Natural killer cell (primary cell): Measurements from ENCODE around the gene RNF150. TPM values are rescaled to one million over a fixed set of nuclear protein-coding genes. Genes with fewer than 3 reads are reported as not detected.

Experiments used
- ATAC-seq, 3 donors: fragments of 150-1000 bp in 2 of 3; fragments of 200-7000 bp in 1 of 3; cut with Tn5 transposase; 1 replicate in 1 of 3; 2 replicates in 2 of 3; pipeline ENCODE4 v1.10.0; 2021; ENCODE audit warnings: mild to moderate bottlenecking in 2 of 3, moderate library complexity in 2 of 3
- DNase-seq, 2 donors: peaks; one replicate each; pipeline versions ENCODE4 v3.0.0 to v3.0.0-alpha.2; 2013 to 2021; ENCODE audit warnings: mixed read lengths in 1 of 2
- H3K27ac ChIP-seq: one replicate; pipeline ENCODE4 v1.5.1; 2013; ENCODE audit warnings: mild to moderate bottlenecking, low read length
- H3K27me3 ChIP-seq: one replicate; pipeline ENCODE4 v1.6.1; 2013; ENCODE audit warnings: low read length; ENCODE audit not compliant: control insufficient read depth, insufficient read depth
- H3K36me3 ChIP-seq: one replicate; pipeline ENCODE4 v1.6.1; 2013; ENCODE audit warnings: low read length; ENCODE audit not compliant: control insufficient read depth, insufficient read depth
- H3K4me1 ChIP-seq: one replicate; pipeline ENCODE4 v1.6.1; 2013; ENCODE audit warnings: low read length; ENCODE audit not compliant: control insufficient read depth, insufficient read depth
- H3K4me3 ChIP-seq: one replicate; pipeline ENCODE4 v1.5.1; 2013; ENCODE audit warnings: low read length
- H3K9me3 ChIP-seq: one replicate; pipeline ENCODE4 v1.6.1; 2013; ENCODE audit warnings: low read length; ENCODE audit not compliant: control insufficient read depth, insufficient read depth
- H3K27ac Mint-ChIP-seq, 2 donors: one replicate each; pipeline ENCODE4 v1.8.0; 2022; ENCODE audit warnings: mild to moderate bottlenecking in 2 of 2, mixed read lengths in 2 of 2, moderate library complexity in 1 of 2
- H3K27me3 Mint-ChIP-seq, 2 donors: one replicate each; pipeline ENCODE4 v1.8.0; 2022; ENCODE audit warnings: low read depth in 2 of 2, mixed read lengths in 2 of 2
- H3K36me3 Mint-ChIP-seq: one replicate; pipeline ENCODE4 v1.8.0; 2022; ENCODE audit warnings: mixed read lengths
- H3K4me1 Mint-ChIP-seq, 2 donors: one replicate each; pipeline ENCODE4 v1.8.0; 2022; ENCODE audit warnings: mixed read lengths in 2 of 2
- H3K4me3 Mint-ChIP-seq: one replicate; pipeline ENCODE4 v1.8.0; 2022; ENCODE audit warnings: mild to moderate bottlenecking, moderate library complexity, mixed read lengths
- H3K9me3 Mint-ChIP-seq, 2 donors: one replicate each; pipeline ENCODE4 v1.8.0; 2022; ENCODE audit warnings: mixed read lengths in 2 of 2
- WGBS: methylation state at CpG from one replicate; pipeline ENCODE4 v1.1.7; 2013; ENCODE audit warnings: missing lambda C conversion rate; ENCODE audit not compliant: insufficient coverage; 5-methylcytosine and 5-hydroxymethylcytosine counted together
- intact Hi-C: fragments of 100-400 bp; cut with micrococcal nuclease; formaldehyde crosslinking; loops from one replicate; pipeline ENCODE4 v1.14.2; 2022
- total RNA-seq, 4 donors: library from RNA; stranded (reverse); fragments of 120-200 nt in 1 of 4; gene quantifications; one replicate each; pipeline versions ENCODE4 v1.2.3 to v1.2.4, GENCODE V29; 2013 to 2022
- TF ChIP-seq, protein P1 (sequence below): fragments of 200-600 bp; IDR thresholded peaks from one replicate; pipeline ENCODE4 v1.8.0; 2022; ENCODE audit warnings: antibody characterized with exemption

Gene RNF150
- total RNA-seq, 3 donors from 2014 or later (not counting 1 experiment from before 2014, with no cell fraction given) = 0.09 TPM; not detected in 2

DNA sequence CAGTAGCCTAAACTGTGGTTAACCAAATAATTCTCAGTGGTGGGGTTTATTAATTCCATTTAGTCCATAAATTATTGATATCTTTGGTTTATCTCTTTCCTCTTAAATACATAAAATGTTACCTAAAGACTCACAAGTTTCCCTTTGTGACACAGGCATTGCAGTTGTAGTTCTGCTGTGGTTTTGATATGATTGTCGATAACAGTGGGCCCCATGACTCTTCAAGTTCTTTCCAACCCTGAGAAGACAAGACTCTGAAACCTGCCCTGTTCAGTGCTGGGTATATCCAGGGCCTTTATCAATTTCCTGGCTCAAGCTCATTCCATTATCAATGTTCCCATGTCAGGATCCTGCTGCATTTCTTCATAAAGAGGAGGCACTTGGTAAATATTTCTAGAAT lies 259.2 kb downstream of the RNF150 start:
- peaks cover 0 to 3% of the 10 kb centered on the region in 2 donors for H3K9me3 Mint-ChIP-seq
- no peaks in the 10 kb centered on the region for H3K36me3 ChIP-seq
- no peak overlapping the region for H3K27ac Mint-ChIP-seq
- H3K27me3 ChIP-seq = no peaks in the 10 kb centered on the region
- no peaks in the 10 kb centered on the region for H3K9me3 ChIP-seq
- H3K4me3 Mint-ChIP-seq = no peak overlapping the region
- ATAC-seq (no peak), DNase-seq (no peak)
- WGBS = 67% methylated on average over 1 of the region's 1 CpG
- intact Hi-C loops = no loop called here
- H3K27me3 Mint-ChIP-seq = peaks cover 3 to 6% of the 10 kb centered on the region in 2 donors
- H3K4me1 ChIP-seq = no peaks in the 10 kb centered on the region
- no peaks in the 10 kb centered on the region for H3K4me1 Mint-ChIP-seq
- TF ChIP-seq, protein P1, sequence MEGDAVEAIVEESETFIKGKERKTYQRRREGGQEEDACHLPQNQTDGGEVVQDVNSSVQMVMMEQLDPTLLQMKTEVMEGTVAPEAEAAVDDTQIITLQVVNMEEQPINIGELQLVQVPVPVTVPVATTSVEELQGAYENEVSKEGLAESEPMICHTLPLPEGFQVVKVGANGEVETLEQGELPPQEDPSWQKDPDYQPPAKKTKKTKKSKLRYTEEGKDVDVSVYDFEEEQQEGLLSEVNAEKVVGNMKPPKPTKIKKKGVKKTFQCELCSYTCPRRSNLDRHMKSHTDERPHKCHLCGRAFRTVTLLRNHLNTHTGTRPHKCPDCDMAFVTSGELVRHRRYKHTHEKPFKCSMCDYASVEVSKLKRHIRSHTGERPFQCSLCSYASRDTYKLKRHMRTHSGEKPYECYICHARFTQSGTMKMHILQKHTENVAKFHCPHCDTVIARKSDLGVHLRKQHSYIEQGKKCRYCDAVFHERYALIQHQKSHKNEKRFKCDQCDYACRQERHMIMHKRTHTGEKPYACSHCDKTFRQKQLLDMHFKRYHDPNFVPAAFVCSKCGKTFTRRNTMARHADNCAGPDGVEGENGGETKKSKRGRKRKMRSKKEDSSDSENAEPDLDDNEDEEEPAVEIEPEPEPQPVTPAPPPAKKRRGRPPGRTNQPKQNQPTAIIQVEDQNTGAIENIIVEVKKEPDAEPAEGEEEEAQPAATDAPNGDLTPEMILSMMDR = no peak
- H3K36me3 Mint-ChIP-seq = no peaks in the 10 kb centered on the region
- H3K4me3 ChIP-seq = no peak overlapping the region
- H3K27ac ChIP-seq = no peak overlapping the region

DNA sequence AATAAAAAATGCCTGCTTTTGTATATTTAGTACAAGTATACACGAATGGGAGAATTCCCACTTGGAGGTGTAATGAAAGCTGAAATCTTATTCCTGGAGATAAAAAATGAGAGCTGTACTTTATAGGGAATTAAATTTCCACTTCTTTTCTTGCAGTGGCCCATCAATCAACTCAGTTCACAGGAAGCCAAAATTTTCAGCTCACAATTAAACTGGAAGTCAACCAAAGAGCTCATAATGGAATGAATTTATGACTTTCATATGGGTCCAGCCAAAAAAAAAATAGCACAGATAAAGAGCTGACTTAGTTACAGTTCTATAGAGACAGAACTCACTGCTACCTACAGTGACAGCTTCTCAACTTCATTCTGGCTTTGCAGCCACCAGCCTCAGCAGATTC lies 261.9 kb downstream of the RNF150 start:
- ATAC-seq = no peak
- H3K4me3 Mint-ChIP-seq = no peak overlapping the region
- intact Hi-C loops = no loop called here
- no peaks in the 10 kb centered on the region for H3K4me1 ChIP-seq
- H3K27me3 ChIP-seq = no peaks in the 10 kb centered on the region
- no peaks in the 10 kb centered on the region for H3K4me1 Mint-ChIP-seq
- H3K9me3 Mint-ChIP-seq = no peaks in the 10 kb centered on the region
- no peaks in the 10 kb centered on the region for H3K36me3 ChIP-seq
- H3K9me3 ChIP-seq = no peaks in the 10 kb centered on the region
- no peak overlapping the region for H3K27ac ChIP-seq
- no peak overlapping the region for H3K4me3 ChIP-seq
- H3K27ac Mint-ChIP-seq = no peak overlapping the region
- no peaks in the 10 kb centered on the region for H3K36me3 Mint-ChIP-seq
- DNase-seq = no peak
- no CpG with 5 or more reads among the region's 1 CpG for WGBS
- H3K27me3 Mint-ChIP-seq = peaks cover 5 to 6% of the 10 kb centered on the region in 2 donors
- TF ChIP-seq, protein P1 = no peak

DNA sequence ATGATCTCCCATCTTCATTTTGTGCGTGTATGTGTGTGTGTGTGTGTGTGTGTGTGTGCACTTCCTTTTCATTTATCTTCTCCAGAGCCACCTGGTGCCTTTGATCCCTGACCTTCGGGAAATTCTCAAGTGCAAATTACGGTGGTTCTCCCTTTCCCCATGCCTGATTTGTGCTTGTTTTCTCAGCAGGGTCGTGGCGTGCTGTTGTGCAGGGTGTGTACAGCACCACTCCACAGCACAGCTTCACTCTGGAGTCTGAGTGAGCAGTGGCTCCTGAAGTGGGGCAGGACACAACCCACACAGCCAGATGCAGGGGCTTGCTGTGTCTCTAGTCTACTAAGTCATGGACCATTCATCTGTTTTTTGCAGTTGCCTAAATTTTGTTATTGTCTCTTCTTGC lies 262.8 kb downstream of the RNF150 start:
- TF ChIP-seq, protein P1 = no peak
- H3K4me1 Mint-ChIP-seq = no peaks in the 10 kb centered on the region
- no peak overlapping the region for H3K4me3 ChIP-seq
- no peak overlapping the region for H3K27ac Mint-ChIP-seq
- H3K36me3 ChIP-seq = no peaks in the 10 kb centered on the region
- H3K27me3 ChIP-seq = no peaks in the 10 kb centered on the region
- H3K4me3 Mint-ChIP-seq = no peak overlapping the region
- ATAC-seq (no peak), DNase-seq (no peak)
- peaks cover 5 to 6% of the 10 kb centered on the region in 2 donors for H3K27me3 Mint-ChIP-seq
- intact Hi-C loops = no loop called here
- no peaks in the 10 kb centered on the region for H3K4me1 ChIP-seq
- no peaks in the 10 kb centered on the region for H3K9me3 ChIP-seq
- no peaks in the 10 kb centered on the region for H3K36me3 Mint-ChIP-seq
- H3K27ac ChIP-seq = no peak overlapping the region
- WGBS = 94% methylated on average over 4 of the region's 5 CpGs
- H3K9me3 Mint-ChIP-seq = no peaks in the 10 kb centered on the region

DNA sequence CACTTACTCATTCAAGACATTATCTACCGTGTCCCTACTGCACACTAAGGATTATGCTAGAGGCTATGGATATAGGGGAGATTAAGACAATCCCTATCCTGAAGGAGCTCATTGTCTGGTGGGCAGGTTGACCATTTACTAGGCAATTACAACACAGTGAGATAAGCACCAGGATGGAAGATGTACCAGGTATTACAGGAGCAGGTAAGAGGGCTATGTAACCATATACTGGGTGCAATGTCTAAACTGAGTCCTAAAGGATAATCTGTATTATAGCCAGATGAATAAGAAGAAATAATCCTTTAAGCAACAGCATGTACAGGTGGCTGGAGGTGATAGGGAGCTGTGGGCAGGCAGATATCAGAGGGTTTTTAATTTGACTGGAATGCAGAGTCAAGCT lies 263.8 kb downstream of the RNF150 start:
- TF ChIP-seq, protein P1 = no peak
- H3K4me3 ChIP-seq = no peak overlapping the region
- H3K36me3 Mint-ChIP-seq = no peaks in the 10 kb centered on the region
- no CpG with 5 or more reads among the region's 1 CpG for WGBS
- intact Hi-C loops = no loop called here
- H3K27ac ChIP-seq = no peak overlapping the region
- H3K4me1 Mint-ChIP-seq = no peaks in the 10 kb centered on the region
- DNase-seq (no peak), ATAC-seq (no peak)
- no peak overlapping the region for H3K27ac Mint-ChIP-seq
- no peaks in the 10 kb centered on the region for H3K27me3 ChIP-seq
- H3K27me3 Mint-ChIP-seq = peaks cover 6 to 7% of the 10 kb centered on the region in 2 donors
- no peak overlapping the region for H3K4me3 Mint-ChIP-seq
- no peaks in the 10 kb centered on the region for H3K4me1 ChIP-seq
- no peaks in the 10 kb centered on the region for H3K36me3 ChIP-seq
- no peaks in the 10 kb centered on the region for H3K9me3 Mint-ChIP-seq
- no peaks in the 10 kb centered on the region for H3K9me3 ChIP-seq
